ENCODE results near the gene PPP2R5E. TPM values are rescaled to one million over a fixed set of nuclear protein-coding genes. Genes with fewer than 3 reads are reported as not detected.

Gene PPP2R5E
- total and polyA plus RNA-seq, 3 donors from 2014 or later: 18.8 to 33.6 (median 21.6) TPM

GRCh38 chr14:63428486-63428885, 114.7 kb downstream of the PPP2R5E start:
- WGBS, 2 donors: 29 to 45% methylated on average over 1 of the region's 1 CpG
- DNase-seq: no peak
- H3K4me1 ChIP-seq: peaks cover 3% of the 10 kb centered on the region
- no peaks in the 10 kb centered on the region for H3K36me3 ChIP-seq (ENCODE audit: low read depth, missing control alignments)
- H3K9me3 ChIP-seq: no peaks in the 10 kb centered on the region
- H3K4me3 ChIP-seq: no peak overlapping the region
- H3K27ac ChIP-seq: no peak overlapping the region
- intact Hi-C loops (cut with DNase I; ENCODE audit: low total_unique reads): no loop called here
- TF ChIP-seq POLR2A (IDR thresholded peaks at IDR 0.05): no peak
- TF ChIP-seq CTCF (IDR thresholded peaks at IDR 0.05): no peak
- H3K27me3 ChIP-seq: no peaks in the 10 kb centered on the region

GRCh38 chr14:63426838-63427352, 116.3 kb downstream of the PPP2R5E start:
- Histone ChIP-seq H3K36me3 (ENCODE audit: low read depth, missing control alignments) (no peaks in the 10 kb centered on the region), H3K4me3 (no peak overlapping the region), H3K4me1 (peaks cover 3% of the 10 kb centered on the region), H3K27me3 (no peaks in the 10 kb centered on the region), H3K9me3 (no peaks in the 10 kb centered on the region), H3K27ac (no peak overlapping the region)
- DNase-seq: no peak
- 92 to 94% methylated on average over 6 of the region's 6 CpGs for WGBS, 2 donors
- no peak for TF ChIP-seq POLR2A (IDR thresholded peaks at IDR 0.05)
- no peak for TF ChIP-seq CTCF (IDR thresholded peaks at IDR 0.05)
- intact Hi-C loops (cut with DNase I; ENCODE audit: low total_unique reads): no loop called here

GRCh38 chr14:63423889-63424288, 119.3 kb downstream of the PPP2R5E start:
- peaks cover 3% of the 10 kb centered on the region for H3K4me1 ChIP-seq
- whole genome bisulfite sequencing, 2 donors: 72 to 79% methylated on average over 4 of the region's 4 CpGs
- no peak overlapping the region for H3K27ac ChIP-seq
- TF ChIP-seq POLR2A (IDR thresholded peaks at IDR 0.05): no peak
- TF ChIP-seq CTCF (IDR thresholded peaks at IDR 0.05): no peak
- no peak for DNase-seq
- H3K9me3 ChIP-seq: no peaks in the 10 kb centered on the region
- intact Hi-C loops (cut with DNase I; ENCODE audit: low total_unique reads): no loop called here
- H3K4me3 ChIP-seq: no peak overlapping the region
- H3K36me3 ChIP-seq (ENCODE audit: low read depth, missing control alignments): no peaks in the 10 kb centered on the region
- H3K27me3 ChIP-seq: no peaks in the 10 kb centered on the region

GRCh38 chr14:63423381-63423780, 119.8 kb downstream of the PPP2R5E start:
- Histone ChIP-seq H3K9me3 (no peaks in the 10 kb centered on the region), H3K27me3 (no peaks in the 10 kb centered on the region), H3K4me3 (no peak overlapping the region), H3K36me3 (ENCODE audit: low read depth, missing control alignments) (no peaks in the 10 kb centered on the region), H3K4me1 (peaks cover 1% of the 10 kb centered on the region), H3K27ac (no peak overlapping the region)
- intact Hi-C loops (cut with DNase I; ENCODE audit: low total_unique reads): no loop called here
- DNase-seq: no peak
- TF ChIP-seq POLR2A (IDR thresholded peaks at IDR 0.05): no peak
- no peak for TF ChIP-seq CTCF (IDR thresholded peaks at IDR 0.05)
- WGBS, 2 donors: 90 to 92% methylated on average over 2 of the region's 2 CpGs

GRCh38 chr14:63421919-63422318, 121.3 kb downstream of the PPP2R5E start:
- no peaks in the 10 kb centered on the region for H3K27me3 ChIP-seq
- no peak overlapping the region for H3K4me3 ChIP-seq
- DNase-seq: no peak
- TF ChIP-seq CTCF (IDR thresholded peaks at IDR 0.05) (no peak), POLR2A (IDR thresholded peaks at IDR 0.05) (no peak)
- intact Hi-C loops (cut with DNase I; ENCODE audit: low total_unique reads): no loop called here
- no peak overlapping the region for H3K27ac ChIP-seq
- 59 to 70% methylated on average over 3 of the region's 3 CpGs for WGBS, 2 donors
- no peaks in the 10 kb centered on the region for H3K36me3 ChIP-seq (ENCODE audit: low read depth, missing control alignments)
- no peaks in the 10 kb centered on the region for H3K9me3 ChIP-seq
- H3K4me1 ChIP-seq: no peaks in the 10 kb centered on the region

Measured in testis (tissue), 3 donors.